ENCODE results near the gene C1orf35. TPM values are rescaled to one million over a fixed set of nuclear protein-coding genes. Genes with fewer than 3 reads are reported as not detected.
"Not testable (repeated sequence)": the region's sequence is repeated elsewhere in the genome, so short reads cannot be mapped to it uniquely, and the experiment has no call there.

C1orf35 gene
- total RNA-seq, 2 experiments from 2014 or later, result 24.7 to 25.6 TPM

GRCh38 chr1:228120351-228120750, 17.2 kb upstream of the C1orf35 start:
- H3K27me3 Mint-ChIP-seq (ENCODE audit: low read depth), result peaks cover 7% of the 10 kb centered on the region
- peak overlapping the region; percentile 1 for H3K4me3 Mint-ChIP-seq
- ATAC-seq (no peak), DNase-seq (no peak)
- CTCF ChIA-PET, result interaction anchor here (0.8 to 3.4 kb wide), 2 partner anchors 11 to 121 kb away, joined by 3 to 25 read pairs; no protein-coding TSS in a partner anchor
- no peak overlapping the region for H3K27ac Mint-ChIP-seq
- peaks cover 9% of the 10 kb centered on the region for H3K4me1 Mint-ChIP-seq (ENCODE audit: low read depth)
- peaks cover 15% of the 10 kb centered on the region for H3K36me3 Mint-ChIP-seq (ENCODE audit: low read depth)
- H3K9me3 Mint-ChIP-seq (ENCODE audit: insufficient read depth), result peaks cover 20% of the 10 kb centered on the region
- POLR2A ChIA-PET, result interaction anchor here (1.1 kb wide), 1 partner anchor 15 kb away, joined by 3 read pairs; no protein-coding TSS in a partner anchor

- DNase-seq (no peak), ATAC-seq (no peak)
- Mint-ChIP-seq H3K27ac (no peak overlapping the region), H3K9me3 (ENCODE audit: insufficient read depth) (peaks cover 20% of the 10 kb centered on the region), H3K4me1 (ENCODE audit: low read depth) (peaks cover 8% of the 10 kb centered on the region), H3K36me3 (ENCODE audit: low read depth) (peaks cover 15% of the 10 kb centered on the region), H3K4me3 (no peak overlapping the region), H3K27me3 (ENCODE audit: low read depth) (peaks cover 4% of the 10 kb centered on the region)
- ChIA-PET POLR2A (interaction anchor here (1.6 kb wide), 1 partner anchor 9 kb away, joined by 4 read pairs; the partner anchor contains the start of gene MRPL55), CTCF (interaction anchor here (1.4 to 1.8 kb wide), 2 partner anchors 9 to 13 kb away, joined by 4 to 5 read pairs; partner anchors contain the start of gene MRPL55)
Measured at GRCh38 chr1:228118040-228118439, 14.9 kb upstream of the C1orf35 start.

- H3K4me3 Mint-ChIP-seq, result no peak overlapping the region
- H3K36me3 Mint-ChIP-seq (ENCODE audit: low read depth), result peaks cover 15% of the 10 kb centered on the region
- POLR2A ChIA-PET, result no interaction called here
- no peak for DNase-seq
- no peaks in the 10 kb centered on the region for H3K27me3 Mint-ChIP-seq (ENCODE audit: low read depth)
- H3K9me3 Mint-ChIP-seq (ENCODE audit: insufficient read depth), result peaks cover 20% of the 10 kb centered on the region
- CTCF ChIA-PET, result no interaction called here
- no peak for ATAC-seq
- peaks cover 8% of the 10 kb centered on the region for H3K4me1 Mint-ChIP-seq (ENCODE audit: low read depth)
- no peak overlapping the region for H3K27ac Mint-ChIP-seq
Measured at GRCh38 chr1:228117335-228117734, 14.2 kb upstream of the C1orf35 start.

- no peak for ATAC-seq
- H3K4me1 Mint-ChIP-seq (ENCODE audit: low read depth), result peaks cover 8% of the 10 kb centered on the region
- peaks cover 10% of the 10 kb centered on the region for H3K9me3 Mint-ChIP-seq (ENCODE audit: insufficient read depth)
- no peak overlapping the region for H3K4me3 Mint-ChIP-seq
- ChIA-PET POLR2A (no interaction called here), CTCF (no interaction called here)
- H3K36me3 Mint-ChIP-seq (ENCODE audit: low read depth), result peaks cover 9% of the 10 kb centered on the region
- H3K27ac Mint-ChIP-seq, result no peak overlapping the region
- no peaks in the 10 kb centered on the region for H3K27me3 Mint-ChIP-seq (ENCODE audit: low read depth)
- no peak for DNase-seq
Measured at GRCh38 chr1:228114827-228115226, 11.7 kb upstream of the C1orf35 start.

GRCh38 chr1:228112617-228113016, 9.5 kb upstream of the C1orf35 start:
- ChIA-PET CTCF (interaction anchor here (1.0 to 1.6 kb wide), 3 partner anchors 9 to 54 kb away, joined by 4 read pairs; no protein-coding TSS in a partner anchor), POLR2A (interaction anchor here (0.6 kb wide), 1 partner anchor 287 kb away, joined by 3 read pairs; no protein-coding TSS in a partner anchor)
- ATAC-seq, result no peak
- H3K9me3 Mint-ChIP-seq (ENCODE audit: insufficient read depth), result peaks cover 2% of the 10 kb centered on the region
- no peaks in the 10 kb centered on the region for H3K27me3 Mint-ChIP-seq (ENCODE audit: low read depth)
- H3K36me3 Mint-ChIP-seq (ENCODE audit: low read depth), result peaks cover 5% of the 10 kb centered on the region
- peaks cover 25% of the 10 kb centered on the region for H3K4me1 Mint-ChIP-seq (ENCODE audit: low read depth)
- no peak overlapping the region for H3K27ac Mint-ChIP-seq
- DNase-seq, result no peak
- no peak overlapping the region for H3K4me3 Mint-ChIP-seq

GRCh38 chr1:228112167-228112566, 9.0 kb upstream of the C1orf35 start:
- POLR2A ChIA-PET, result interaction anchor here (0.6 kb wide), 1 partner anchor 287 kb away, joined by 3 read pairs; no protein-coding TSS in a partner anchor

GRCh38 chr1:228111315-228111714, 8.2 kb upstream of the C1orf35 start:
- H3K27ac Mint-ChIP-seq; POLR2A ChIA-PET; H3K27me3 Mint-ChIP-seq (ENCODE audit: low read depth); ATAC-seq; H3K9me3 Mint-ChIP-seq (ENCODE audit: insufficient read depth); H3K36me3 Mint-ChIP-seq (ENCODE audit: low read depth); H3K4me3 Mint-ChIP-seq; DNase-seq: not testable (repeated sequence)
- H3K4me1 Mint-ChIP-seq (ENCODE audit: low read depth), result peaks cover 30% of the 10 kb centered on the region
- CTCF ChIA-PET, result interaction anchor here (1.2 to 1.3 kb wide), 2 partner anchors 19 to 112 kb away, joined by 3 to 6 read pairs; no protein-coding TSS in a partner anchor

More at GRCh38 chr1:228112167-228112566, 9.0 kb upstream of the C1orf35 start:
- ATAC-seq (no peak), DNase-seq (no peak)
- no peak overlapping the region for H3K4me3 Mint-ChIP-seq
- CTCF ChIA-PET, result interaction anchor here (1.2 to 1.6 kb wide), 3 partner anchors 19 to 113 kb away, joined by 3 to 4 read pairs (median 4); no protein-coding TSS in a partner anchor
- H3K9me3 Mint-ChIP-seq (ENCODE audit: insufficient read depth), result no peaks in the 10 kb centered on the region
- peaks cover 4% of the 10 kb centered on the region for H3K36me3 Mint-ChIP-seq (ENCODE audit: low read depth)
- H3K27ac Mint-ChIP-seq, result no peak overlapping the region
- H3K27me3 Mint-ChIP-seq (ENCODE audit: low read depth), result no peaks in the 10 kb centered on the region
- H3K4me1 Mint-ChIP-seq (ENCODE audit: low read depth), result peaks cover 28% of the 10 kb centered on the region

- no peak for DNase-seq
- Mint-ChIP-seq H3K4me1 (ENCODE audit: low read depth) (peaks cover 31% of the 10 kb centered on the region), H3K27ac (no peak overlapping the region), H3K9me3 (ENCODE audit: insufficient read depth) (no peaks in the 10 kb centered on the region), H3K4me3 (peak overlapping the region; percentile 92), H3K27me3 (ENCODE audit: low read depth) (no peaks in the 10 kb centered on the region), H3K36me3 (ENCODE audit: low read depth) (peaks cover 9% of the 10 kb centered on the region)
- no peak for ATAC-seq
- ChIA-PET POLR2A (interaction anchor here (2.1 to 2.8 kb wide), 2 partner anchors 27 to 28 kb away, joined by 12 to 16 read pairs; partner anchors contain the start of gene ARF1), CTCF (interaction anchor here (1.3 to 1.5 kb wide), 2 partner anchors 13 to 20 kb away, joined by 4 to 6 read pairs; no protein-coding TSS in a partner anchor)
Measured at GRCh38 chr1:228110556-228110955, 7.4 kb upstream of the C1orf35 start.

- ATAC-seq, result no peak
- H3K4me1 Mint-ChIP-seq (ENCODE audit: low read depth), result peaks cover 34% of the 10 kb centered on the region
- no peak for DNase-seq
- ChIA-PET CTCF (interaction anchor here (0.8 to 1.5 kb wide), 4 partner anchors 9 to 55 kb away, joined by 3 to 6 read pairs (median 4); no protein-coding TSS in a partner anchor), POLR2A (interaction anchor here (0.8 to 2.8 kb wide), 7 partner anchors 9 to 355 kb away, joined by 3 to 16 read pairs (median 4); partner anchors contain the start of gene ARF1)
- peaks cover 9% of the 10 kb centered on the region for H3K36me3 Mint-ChIP-seq (ENCODE audit: low read depth)
- peak overlapping the region; percentile 92 for H3K4me3 Mint-ChIP-seq
- no peaks in the 10 kb centered on the region for H3K9me3 Mint-ChIP-seq (ENCODE audit: insufficient read depth)
- peak overlapping the region; percentile 96 for H3K27ac Mint-ChIP-seq
- no peaks in the 10 kb centered on the region for H3K27me3 Mint-ChIP-seq (ENCODE audit: low read depth)
Measured at GRCh38 chr1:228109962-228110488, 6.9 kb upstream of the C1orf35 start.

GRCh38 chr1:228109073-228109961, 6.2 kb upstream of the C1orf35 start, which contains the start of gene MRPL55:
MRPL55 (minus strand) TSS chr1:228109299; CDS start chr1:228108260, 1,039 bp downstream.
- POLR2A ChIA-PET, result interaction anchor here (0.8 to 2.8 kb wide), 9 partner anchors 9 to 356 kb away, joined by 3 to 16 read pairs (median 4); partner anchors contain the start of gene ARF1
- CTCF ChIA-PET, result interaction anchor here (0.7 to 1.5 kb wide), 4 partner anchors 9 to 56 kb away, joined by 3 to 4 read pairs (median 4); no protein-coding TSS in a partner anchor
- H3K4me1 Mint-ChIP-seq (ENCODE audit: low read depth), result peaks cover 41% of the 10 kb centered on the region
- H3K27ac Mint-ChIP-seq, result peak within 1 kb of the TSS; percentile 96
- H3K9me3 Mint-ChIP-seq (ENCODE audit: insufficient read depth), result no peaks in the 10 kb centered on the region
- DNase-seq (peak; percentile 98), ATAC-seq (peak; percentile 95)
- peaks cover 12% of the 10 kb centered on the region for H3K36me3 Mint-ChIP-seq (ENCODE audit: low read depth)
- H3K4me3 Mint-ChIP-seq, result peak within 1 kb of the TSS; percentile 92
- no peaks in the 10 kb centered on the region for H3K27me3 Mint-ChIP-seq (ENCODE audit: low read depth)

- peaks cover 47% of the 10 kb centered on the region for H3K4me1 Mint-ChIP-seq (ENCODE audit: low read depth)
Measured at GRCh38 chr1:228108742-228109072, 5.6 kb upstream of the C1orf35 start.

More at GRCh38 chr1:228108742-228109072, 5.6 kb upstream of the C1orf35 start:
- Mint-ChIP-seq H3K36me3 (ENCODE audit: low read depth) (peaks cover 13% of the 10 kb centered on the region), H3K27ac (peak overlapping the region; percentile 96), H3K9me3 (ENCODE audit: insufficient read depth) (no peaks in the 10 kb centered on the region), H3K27me3 (ENCODE audit: low read depth) (no peaks in the 10 kb centered on the region), H3K4me3 (peak overlapping the region; percentile 92)
- CTCF ChIA-PET, result interaction anchor here (1.5 kb wide), 1 partner anchor 10 kb away, joined by 4 read pairs; no protein-coding TSS in a partner anchor
- ATAC-seq, result peak; percentile 5
- POLR2A ChIA-PET, result interaction anchor here (0.7 to 2.8 kb wide), 5 partner anchors 26 to 356 kb away, joined by 3 to 16 read pairs (median 3); partner anchors contain the start of gene ARF1
- DNase-seq, result no peak
